22Rv1 (cell line): Measurements from ENCODE around the gene HSPB1.

Experiments used
- H3K27ac ChIP-seq: fragments of 450-650 bp; 2 replicates; pipeline ENCODE4 v1.5.1; 2017
- CTCF ChIP-seq: fragments of 450-650 bp; IDR thresholded peaks from 2 replicates; pipeline ENCODE4 v1.5.1; 2017; ENCODE audit warnings: mild to moderate bottlenecking
- ZFX ChIP-seq: fragments of 450-650 bp; IDR thresholded peaks from 2 replicates; pipeline ENCODE4 v1.6.1; 2017; ENCODE audit warnings: antibody characterized with exemption, borderline replicate concordance

The HSPB1 gene

GRCh38 chr7:76342222-76342621 is 39.7 kb downstream of the HSPB1 start:
- TF ChIP-seq ZFX (no peak), CTCF (no peak)

GRCh38 chr7:76343294-76343930 is 40.9 kb downstream of the HSPB1 start:
- TF ChIP-seq CTCF (no peak), ZFX (no peak)
- H3K27ac ChIP-seq, result no peak overlapping the region

More at GRCh38 chr7:76342222-76342621, 39.7 kb downstream of the HSPB1 start:
- no peak overlapping the region for H3K27ac ChIP-seq

DNA sequence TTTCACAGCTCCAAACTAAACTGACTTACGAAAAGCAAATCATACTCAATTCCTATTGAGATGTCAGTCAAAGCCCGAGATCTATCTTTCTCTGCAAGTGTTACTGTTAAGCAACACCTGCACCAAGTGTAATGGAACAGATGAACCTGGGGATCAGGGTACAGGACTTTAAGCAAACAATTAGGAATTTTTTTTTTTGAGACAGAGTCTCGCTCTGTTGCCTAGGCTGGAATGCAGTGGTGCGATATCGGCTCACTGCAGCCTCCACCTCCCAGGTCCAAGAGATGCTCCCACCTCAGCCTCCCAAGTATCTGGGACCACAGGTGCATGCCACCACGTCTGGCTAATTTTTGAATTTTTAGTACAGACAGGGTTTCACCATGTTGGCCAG is 41.5 kb downstream of the HSPB1 start:
- TF ChIP-seq CTCF (no peak), ZFX (no peak)
- no peak overlapping the region for H3K27ac ChIP-seq

- H3K27ac ChIP-seq, result no peak overlapping the region
- no peak for TF ChIP-seq ZFX
- no peak for TF ChIP-seq CTCF
Observed at GRCh38 chr7:76346097-76346496, 43.6 kb downstream of the HSPB1 start.

GRCh38 chr7:76346778-76347177 is 44.3 kb downstream of the HSPB1 start:
- no peak overlapping the region for H3K27ac ChIP-seq
- no peak for TF ChIP-seq ZFX
- no peak for TF ChIP-seq CTCF

DNA sequence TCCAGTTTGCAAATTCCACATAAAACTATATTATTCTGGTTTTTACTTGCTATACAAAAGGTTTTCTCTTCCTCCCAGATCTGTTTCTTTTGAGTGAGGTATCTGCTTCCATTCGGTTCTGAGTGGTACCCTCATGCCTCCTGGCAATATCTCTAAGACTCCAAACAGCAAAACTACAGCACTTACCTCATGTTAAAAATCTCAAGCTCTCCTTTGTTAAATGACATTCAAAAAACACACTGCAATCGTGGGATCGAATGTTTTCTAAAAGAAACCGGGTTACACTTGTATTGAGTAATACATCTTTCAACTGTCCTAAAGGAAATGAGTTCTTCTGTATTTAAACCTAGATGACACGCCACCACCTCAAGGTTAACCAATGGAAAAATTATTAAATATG is 45.2 kb downstream of the HSPB1 start:
- no peak overlapping the region for H3K27ac ChIP-seq
- TF ChIP-seq CTCF (no peak), ZFX (no peak)

DNA sequence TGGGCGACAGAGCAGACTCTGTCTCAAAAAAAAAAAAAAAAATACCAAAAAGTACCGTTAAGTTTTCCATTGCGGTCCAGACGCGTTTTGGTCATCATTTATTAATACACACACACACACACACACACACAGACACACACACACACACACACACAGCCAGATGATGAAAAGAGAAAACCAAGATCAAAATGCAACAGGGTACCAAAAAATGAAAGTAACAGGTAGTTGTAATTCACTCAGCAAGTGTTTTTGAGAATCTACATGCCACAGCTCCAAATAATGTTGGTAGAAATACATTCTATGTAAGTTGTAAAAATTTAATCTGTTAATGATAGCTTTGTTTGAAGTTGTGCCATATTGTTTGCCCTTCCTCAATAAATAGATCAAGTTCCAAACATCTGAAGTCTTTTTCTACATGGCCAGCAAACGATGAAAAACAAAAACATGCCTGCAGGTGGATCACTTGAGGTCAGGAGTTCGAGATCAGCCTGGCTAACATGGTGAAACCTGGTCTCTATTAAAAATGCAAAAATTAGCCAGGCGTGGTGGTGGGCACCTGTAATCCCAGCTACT is 46.9 kb downstream of the HSPB1 start:
- no peak overlapping the region for H3K27ac ChIP-seq
- TF ChIP-seq CTCF (no peak), ZFX (no peak)
